Activated naive CD4-positive, alpha-beta T cell treated with anti-CD3 and anti-CD28 coated beads for 36 hours (primary cell): ENCODE data around the gene TEKTIP1. TPM values are rescaled to one million over a fixed set of nuclear protein-coding genes. Genes with fewer than 3 reads are reported as not detected.
A peak's percentile ranks its signal among the peaks of the same experiment; 100 is the strongest.

Experiments
- CTCF ChIA-PET: fragments of 350-600 bp; sonication (Branson Sonifier 250); formaldehyde crosslinking; loops from one replicate; lab custom pipeline; 2021; ENCODE audit warnings: antibody characterized with exemption; lab: Charles Lee
- DNase-seq: peaks from one replicate; pipeline ENCODE4 v3.0.0-alpha.2; 2020
- H3K27ac Mint-ChIP-seq: one replicate; pipeline ENCODE4 v1.8.0; 2021; ENCODE audit warnings: mild to moderate bottlenecking, mixed read lengths
- H3K27me3 Mint-ChIP-seq: one replicate; pipeline ENCODE4 v1.8.0; 2021; ENCODE audit warnings: low read depth, mixed read lengths
- H3K36me3 Mint-ChIP-seq: one replicate; pipeline ENCODE4 v1.8.0; 2021; ENCODE audit warnings: low read depth, mixed read lengths
- H3K4me1 Mint-ChIP-seq: one replicate; pipeline ENCODE4 v1.8.0; 2021; ENCODE audit warnings: low read depth, mixed read lengths
- H3K4me3 Mint-ChIP-seq: one replicate; pipeline ENCODE4 v1.8.0; 2021; ENCODE audit warnings: mild to moderate bottlenecking, moderate library complexity, mixed read lengths
- H3K9me3 Mint-ChIP-seq: one replicate; pipeline ENCODE4 v1.8.0; 2021; ENCODE audit warnings: mixed read lengths
- intact Hi-C: fragments of 100-400 bp; cut with micrococcal nuclease; formaldehyde crosslinking; loops from one replicate; pipeline ENCODE4 v1.15.1; 2023
- total RNA-seq, 2 experiments: library from RNA; stranded (reverse); gene quantifications; one replicate each; pipeline ENCODE4 v1.2.3, GENCODE V29; 2021

TEKTIP1 gene
- total RNA-seq, 2 experiments from 2014 or later: 2.1 to 2.5 TPM

DNA sequence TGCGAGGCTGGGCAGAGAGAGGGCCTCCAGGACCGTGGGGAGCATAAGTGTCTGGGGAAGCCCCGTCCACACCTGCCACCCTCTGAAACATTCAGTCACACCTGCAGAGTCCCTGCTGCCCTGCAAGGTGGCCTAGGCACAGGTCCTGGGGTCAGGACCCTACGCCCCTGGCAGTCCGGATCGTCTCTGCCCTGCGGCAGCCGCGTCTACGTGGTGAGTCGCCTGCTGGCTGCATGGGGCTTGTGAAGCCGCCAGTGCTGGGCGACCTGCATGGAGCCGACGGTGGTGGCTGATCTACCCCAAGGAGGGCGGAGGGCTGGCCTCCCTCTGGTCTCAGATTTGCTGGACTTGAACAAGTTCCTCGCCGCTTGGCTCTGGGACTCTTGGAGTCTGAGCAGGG lies 19.8 kb upstream of the TEKTIP1 start:
- Mint-ChIP-seq H3K27ac (no peak overlapping the region), H3K4me3 (no peak overlapping the region), H3K9me3 (no peaks in the 10 kb centered on the region), H3K4me1 (peaks cover 37% of the 10 kb centered on the region), H3K36me3 (peaks cover 7% of the 10 kb centered on the region), H3K27me3 (no peaks in the 10 kb centered on the region)
- CTCF ChIA-PET: interaction anchor here (0.6 kb wide), 1 partner anchor 178 kb away, joined by 3 read pairs; no protein-coding TSS in a partner anchor
- intact Hi-C loops: no loop called here
- no peak for DNase-seq

DNA sequence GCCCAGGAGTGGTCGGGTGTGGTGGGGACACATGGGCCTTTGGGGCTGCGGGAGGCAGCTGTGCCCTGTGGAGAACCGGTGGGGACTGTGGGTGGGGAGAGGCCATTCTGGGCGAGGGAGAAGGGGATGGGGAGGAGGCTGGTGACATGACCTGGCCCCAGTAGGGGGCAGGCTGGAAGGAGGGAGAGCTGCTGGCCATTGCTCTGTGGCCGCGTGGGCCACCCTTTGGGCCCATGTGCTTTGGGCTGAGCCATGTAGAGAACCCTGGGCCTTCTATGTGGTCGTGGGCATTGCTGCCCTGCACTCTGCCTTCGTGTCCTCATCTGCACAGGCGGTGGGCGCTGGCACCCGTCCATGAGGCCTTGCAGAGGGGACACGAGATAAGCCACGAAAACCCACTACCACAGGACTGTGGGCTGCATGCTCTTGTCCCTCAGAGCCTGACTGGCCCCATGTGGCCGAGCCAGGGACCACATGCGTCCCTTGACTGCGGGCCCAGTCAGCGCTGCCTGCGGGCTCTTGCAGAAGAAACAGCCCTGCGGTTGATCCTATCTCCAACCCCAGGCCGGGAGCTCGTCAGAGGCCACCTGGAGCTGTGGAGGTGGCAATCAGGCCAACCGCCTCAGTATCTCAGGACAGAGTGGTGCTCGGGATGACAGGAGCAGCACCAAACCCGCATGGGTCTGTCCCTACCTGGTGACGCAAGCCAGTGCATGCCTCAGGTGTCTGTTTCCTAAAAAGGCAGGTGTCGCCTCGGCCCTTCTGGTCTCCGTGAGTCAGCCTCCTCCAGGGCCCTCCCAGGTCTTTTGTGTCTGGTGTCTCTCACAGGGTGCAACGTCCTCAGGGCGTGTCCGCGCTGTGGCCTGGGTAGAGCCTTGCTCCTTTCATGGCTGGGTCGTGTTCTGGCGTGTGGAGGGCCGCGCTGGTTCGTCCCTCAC lies 18.5 kb upstream of the TEKTIP1 start:
- no peaks in the 10 kb centered on the region for H3K27me3 Mint-ChIP-seq
- peaks cover 8% of the 10 kb centered on the region for H3K36me3 Mint-ChIP-seq
- no peak for DNase-seq
- H3K9me3 Mint-ChIP-seq: no peaks in the 10 kb centered on the region
- H3K4me1 Mint-ChIP-seq: peaks cover 30% of the 10 kb centered on the region
- H3K4me3 Mint-ChIP-seq: no peak overlapping the region
- H3K27ac Mint-ChIP-seq: no peak overlapping the region
- CTCF ChIA-PET: no interaction called here
- intact Hi-C loops: no loop called here

DNA sequence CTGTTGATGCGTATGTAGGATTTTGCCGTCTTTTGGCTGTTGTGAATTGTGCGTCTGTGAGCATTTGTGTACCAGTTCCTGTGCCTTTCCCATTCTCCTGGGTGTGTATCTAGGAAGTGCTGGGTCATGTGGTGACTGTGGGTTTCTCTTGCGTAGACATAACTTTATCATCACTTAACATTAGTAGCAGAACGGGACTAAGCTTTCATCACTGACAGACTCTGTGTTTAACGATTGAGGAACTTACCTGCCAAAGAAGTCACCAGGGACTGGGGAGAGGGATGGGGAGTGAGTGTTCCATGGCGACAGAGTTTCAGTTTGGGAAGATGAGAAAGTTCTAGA lies 17.9 kb upstream of the TEKTIP1 start:
- CTCF ChIA-PET: interaction anchor here (0.6 to 0.8 kb wide), 2 partner anchors 28 to 35 kb away, joined by 5 to 6 read pairs; no protein-coding TSS in a partner anchor
- H3K4me1 Mint-ChIP-seq: peaks cover 26% of the 10 kb centered on the region
- intact Hi-C loops: no loop called here
- H3K27ac Mint-ChIP-seq: no peak overlapping the region
- H3K4me3 Mint-ChIP-seq: no peak overlapping the region
- H3K27me3 Mint-ChIP-seq: no peaks in the 10 kb centered on the region
- peaks cover 8% of the 10 kb centered on the region for H3K36me3 Mint-ChIP-seq
- no peak for DNase-seq
- no peaks in the 10 kb centered on the region for H3K9me3 Mint-ChIP-seq

DNA sequence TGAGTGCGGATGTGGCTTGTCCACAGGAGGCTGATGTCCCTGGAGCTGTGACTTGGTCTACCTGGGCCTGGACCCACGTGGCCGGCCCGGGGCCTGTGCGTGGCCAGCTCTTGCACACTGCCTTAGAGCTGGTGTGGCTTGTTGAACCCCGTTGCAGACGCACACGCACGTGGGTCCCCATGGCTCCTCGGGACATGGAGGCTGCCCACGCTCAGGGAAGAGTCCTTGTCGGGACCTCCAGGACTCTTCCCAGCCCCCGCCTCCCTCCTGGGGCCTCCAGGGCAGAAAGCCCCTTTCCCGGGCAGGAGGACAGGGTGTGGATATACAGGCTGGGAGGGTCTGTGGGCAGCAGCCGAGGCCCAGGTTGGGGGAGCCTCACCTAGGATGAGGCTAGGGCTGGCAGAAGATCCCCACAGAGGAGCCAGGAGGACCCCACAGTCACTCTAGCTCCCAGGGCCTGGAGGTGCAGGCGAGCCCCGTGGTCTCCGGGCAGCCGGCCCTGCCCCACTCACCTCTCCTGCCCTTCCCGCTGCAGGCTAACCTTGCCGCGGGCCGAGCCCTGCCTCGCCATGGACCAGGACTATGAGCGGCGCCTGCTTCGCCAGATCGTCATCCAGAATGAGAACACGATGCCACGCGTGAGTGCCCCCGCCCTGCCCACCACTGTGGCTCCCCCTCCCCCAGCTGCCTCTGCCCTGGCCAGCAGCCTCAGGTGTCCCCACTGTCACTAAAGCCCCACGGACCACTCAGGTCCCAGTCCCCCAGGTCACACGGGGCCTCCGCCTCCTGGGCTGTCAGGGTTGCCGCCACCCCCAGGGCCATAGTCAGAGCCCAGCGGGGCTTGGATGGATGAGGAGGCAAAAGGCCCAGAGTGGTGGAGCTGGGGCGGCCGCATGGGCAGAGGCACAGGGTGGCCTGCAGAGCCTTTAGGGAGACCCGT lies 16.3 kb upstream of the TEKTIP1 start:
- Mint-ChIP-seq H3K27me3 (no peaks in the 10 kb centered on the region), H3K4me3 (no peak overlapping the region), H3K27ac (peak overlapping the region; percentile 65), H3K4me1 (peaks cover 13% of the 10 kb centered on the region), H3K9me3 (no peaks in the 10 kb centered on the region), H3K36me3 (peaks cover 12% of the 10 kb centered on the region)
- intact Hi-C loops: no loop called here
- DNase-seq: no peak
- CTCF ChIA-PET: no interaction called here

DNA sequence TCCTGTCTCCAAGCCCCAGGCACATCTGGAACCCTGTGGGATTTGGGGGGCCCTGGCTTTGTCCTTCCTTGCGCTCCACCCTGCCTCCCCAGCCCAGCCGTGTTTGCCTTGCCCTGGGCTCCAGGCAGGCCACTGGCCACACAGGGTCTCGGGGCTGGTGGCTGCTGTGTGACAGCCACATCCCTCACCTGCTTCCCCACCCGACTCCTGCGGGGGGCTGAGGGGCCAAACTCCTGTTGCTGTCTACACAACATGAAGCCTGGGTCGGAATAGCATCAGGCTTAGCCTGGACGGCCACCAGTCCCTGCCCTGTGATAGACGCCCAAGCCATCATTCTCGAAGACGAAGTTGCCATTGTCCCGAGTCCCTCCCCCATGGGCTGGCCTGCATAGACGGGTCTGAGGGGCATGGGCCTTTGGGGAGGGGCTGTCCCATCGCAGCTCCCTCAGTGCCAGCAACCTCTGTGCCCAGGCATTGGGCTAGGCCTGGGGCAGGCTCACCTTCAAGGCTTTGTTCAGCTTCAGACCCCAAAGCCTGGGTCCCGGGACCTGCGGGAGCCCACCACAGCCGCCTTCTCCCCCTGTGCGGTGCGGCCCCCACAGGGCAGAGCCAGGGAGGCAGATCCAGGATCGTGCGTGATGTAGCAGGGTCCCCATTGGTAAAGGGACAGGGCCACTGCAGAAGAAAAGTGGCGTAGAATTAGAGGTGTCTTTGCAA lies 15.5 kb upstream of the TEKTIP1 start:
- H3K36me3 Mint-ChIP-seq: peaks cover 12% of the 10 kb centered on the region
- H3K27ac Mint-ChIP-seq: no peak overlapping the region
- intact Hi-C loops: no loop called here
- DNase-seq: no peak
- CTCF ChIA-PET: no interaction called here
- H3K9me3 Mint-ChIP-seq: no peaks in the 10 kb centered on the region
- peaks cover 9% of the 10 kb centered on the region for H3K4me1 Mint-ChIP-seq
- no peaks in the 10 kb centered on the region for H3K27me3 Mint-ChIP-seq
- H3K4me3 Mint-ChIP-seq: no peak overlapping the region

DNA sequence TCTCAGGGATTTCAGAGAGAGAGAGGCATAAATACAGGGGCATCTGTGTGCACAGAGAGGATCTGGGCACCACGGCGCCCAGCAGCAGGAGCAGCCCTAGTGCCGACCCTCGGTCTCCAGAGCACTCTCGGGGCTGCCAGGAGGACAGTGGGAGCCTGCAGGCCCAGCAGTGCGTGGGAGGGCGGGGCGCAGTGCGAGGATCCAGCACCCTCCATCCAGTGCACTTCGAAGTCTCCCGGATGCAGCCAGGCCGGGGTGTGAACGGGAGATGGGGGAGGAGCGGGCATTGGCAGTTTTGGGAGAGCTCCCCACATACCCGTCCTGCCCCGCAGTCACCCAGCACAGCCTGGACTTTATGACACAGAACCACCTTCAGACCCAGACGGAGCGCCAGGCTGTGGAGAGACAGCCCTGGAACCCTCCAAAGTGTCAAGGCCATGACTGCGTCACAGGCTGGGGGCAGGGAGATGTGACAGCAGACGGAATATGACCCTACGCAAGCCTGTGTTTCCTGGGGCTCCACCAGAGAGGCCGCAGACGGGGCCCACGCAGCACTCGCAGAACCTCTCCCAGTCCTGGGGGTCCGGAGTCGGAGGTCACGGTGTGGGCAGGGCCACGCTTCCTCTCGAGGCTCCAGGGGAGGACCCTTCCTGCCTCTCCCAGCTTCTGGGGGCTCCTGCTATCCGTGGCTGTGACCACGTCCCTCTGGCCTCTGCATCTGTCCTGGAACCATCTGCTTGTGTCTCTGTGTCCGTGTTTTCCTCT lies 14.7 kb upstream of the TEKTIP1 start:
- Mint-ChIP-seq H3K9me3 (no peaks in the 10 kb centered on the region), H3K27me3 (no peaks in the 10 kb centered on the region), H3K4me3 (no peak overlapping the region), H3K4me1 (peaks cover 9% of the 10 kb centered on the region), H3K27ac (no peak overlapping the region), H3K36me3 (peaks cover 12% of the 10 kb centered on the region)
- intact Hi-C loops: no loop called here
- DNase-seq: no peak
- CTCF ChIA-PET: no interaction called here

DNA sequence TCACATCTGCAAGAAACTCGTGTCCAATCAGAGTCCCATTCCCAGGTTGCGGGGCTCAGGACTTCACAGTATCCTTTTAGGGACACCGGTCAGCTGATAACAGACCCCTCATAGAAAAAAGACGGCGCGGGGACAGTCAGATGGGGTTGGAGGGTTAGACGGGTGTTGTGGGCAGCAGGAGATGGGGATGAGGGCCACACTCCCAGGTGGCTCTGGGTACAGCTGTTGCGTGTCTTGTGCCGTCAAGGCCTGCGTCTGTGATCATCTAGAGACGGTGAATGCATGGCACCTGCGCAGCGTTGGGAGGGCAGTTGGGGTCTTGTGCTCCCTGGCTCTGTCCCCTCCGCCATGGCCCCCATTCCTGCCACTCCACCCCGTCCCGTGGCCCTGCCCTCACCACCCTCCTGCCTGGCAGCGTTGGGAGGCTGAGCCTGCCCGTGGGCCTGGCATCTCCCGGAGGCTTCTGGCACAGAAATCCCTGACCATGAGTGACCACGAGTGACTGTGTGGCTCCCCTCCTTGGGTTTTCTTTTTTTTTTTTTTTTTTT lies 14.0 kb upstream of the TEKTIP1 start:
- DNase-seq: no peak
- H3K9me3 Mint-ChIP-seq: no peaks in the 10 kb centered on the region
- intact Hi-C loops: no loop called here
- no peak overlapping the region for H3K27ac Mint-ChIP-seq
- H3K4me1 Mint-ChIP-seq: peaks cover 4% of the 10 kb centered on the region
- peaks cover 12% of the 10 kb centered on the region for H3K36me3 Mint-ChIP-seq
- CTCF ChIA-PET: no interaction called here
- no peak overlapping the region for H3K4me3 Mint-ChIP-seq
- H3K27me3 Mint-ChIP-seq: no peaks in the 10 kb centered on the region

DNA sequence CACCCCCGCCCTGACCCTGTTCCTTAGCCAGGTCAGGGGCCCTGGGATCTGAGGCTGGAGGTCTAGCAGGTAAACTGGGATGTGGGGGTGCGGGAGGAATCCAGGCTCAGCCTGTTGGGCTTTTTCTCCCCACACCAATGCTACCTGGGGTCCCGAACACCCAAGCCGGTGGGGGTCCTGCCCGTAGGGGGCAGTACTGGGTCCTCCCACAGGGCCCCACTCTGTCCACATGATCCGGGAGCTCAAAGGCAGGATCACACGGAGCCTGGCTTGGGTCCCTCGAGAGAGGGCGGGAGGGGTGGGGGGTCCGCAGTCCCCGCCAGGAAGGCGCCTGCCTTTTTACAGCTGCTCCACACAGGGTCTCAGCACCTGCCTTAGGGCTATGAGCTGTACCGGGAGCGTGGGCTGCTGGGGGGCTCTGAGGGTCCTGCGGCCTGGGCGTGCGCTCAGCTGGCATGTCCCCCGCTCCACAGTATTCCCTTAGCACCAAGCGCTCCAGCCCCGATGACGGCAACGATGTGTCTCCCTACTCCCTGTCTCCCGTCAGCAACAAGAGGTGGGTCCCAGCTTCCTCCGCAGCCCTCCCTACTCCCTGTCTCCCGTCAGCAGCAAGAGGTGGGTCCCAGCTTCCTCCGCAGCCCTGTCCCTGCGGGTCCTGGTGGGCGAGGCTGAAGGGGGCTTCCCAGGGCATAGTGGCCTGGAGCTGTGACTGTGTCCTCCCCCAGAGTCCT lies 12.3 kb upstream of the TEKTIP1 start:
- peaks cover 9% of the 10 kb centered on the region for H3K36me3 Mint-ChIP-seq
- no peak for DNase-seq
- no peaks in the 10 kb centered on the region for H3K9me3 Mint-ChIP-seq
- H3K4me1 Mint-ChIP-seq: no peaks in the 10 kb centered on the region
- H3K4me3 Mint-ChIP-seq: no peak overlapping the region
- CTCF ChIA-PET: interaction anchor here (0.7 to 2.4 kb wide), 4 partner anchors 18 to 192 kb away, joined by 3 to 9 read pairs (median 4); partner anchors contain the start of gene MFSD12
- H3K27me3 Mint-ChIP-seq: no peaks in the 10 kb centered on the region
- intact Hi-C loops: no loop called here
- no peak overlapping the region for H3K27ac Mint-ChIP-seq

DNA sequence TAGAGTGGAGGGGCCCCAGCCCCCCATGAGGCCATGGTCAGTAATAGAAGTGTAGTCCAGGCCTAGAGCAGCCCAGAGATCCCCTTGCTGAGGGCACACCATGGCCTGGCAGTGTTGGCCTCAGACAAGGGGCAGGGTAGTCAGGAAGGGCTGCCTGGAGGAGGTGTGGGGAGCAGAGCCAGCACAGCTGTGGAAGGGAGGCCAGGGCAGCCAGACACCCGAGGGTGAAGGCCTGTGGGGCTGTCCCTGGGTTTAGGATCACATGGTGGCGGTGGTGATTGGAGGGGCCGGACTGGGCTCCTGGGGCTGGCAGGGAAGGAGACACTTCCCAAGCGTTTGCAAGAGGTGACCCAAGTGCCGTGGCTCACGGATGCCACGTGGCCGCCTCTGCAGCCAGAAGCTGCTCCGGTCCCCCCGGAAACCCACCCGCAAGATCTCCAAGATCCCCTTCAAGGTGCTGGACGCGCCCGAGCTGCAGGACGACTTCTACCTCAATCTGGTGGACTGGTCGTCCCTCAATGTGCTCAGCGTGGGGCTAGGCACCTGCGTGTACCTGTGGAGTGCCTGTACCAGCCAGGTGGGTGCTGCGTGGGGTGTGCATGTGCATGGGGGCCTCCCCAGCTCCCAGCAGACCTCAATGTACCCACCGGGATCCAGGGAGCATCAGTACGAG lies 11.6 kb upstream of the TEKTIP1 start:
- Mint-ChIP-seq H3K27ac (no peak overlapping the region), H3K4me1 (no peaks in the 10 kb centered on the region), H3K9me3 (no peaks in the 10 kb centered on the region), H3K36me3 (peaks cover 6% of the 10 kb centered on the region), H3K27me3 (no peaks in the 10 kb centered on the region), H3K4me3 (no peak overlapping the region)
- intact Hi-C loops: no loop called here
- CTCF ChIA-PET: interaction anchor here (1.0 to 2.4 kb wide), 3 partner anchors 18 to 191 kb away, joined by 4 to 9 read pairs (median 4); partner anchors contain the start of gene MFSD12
- no peak for DNase-seq

DNA sequence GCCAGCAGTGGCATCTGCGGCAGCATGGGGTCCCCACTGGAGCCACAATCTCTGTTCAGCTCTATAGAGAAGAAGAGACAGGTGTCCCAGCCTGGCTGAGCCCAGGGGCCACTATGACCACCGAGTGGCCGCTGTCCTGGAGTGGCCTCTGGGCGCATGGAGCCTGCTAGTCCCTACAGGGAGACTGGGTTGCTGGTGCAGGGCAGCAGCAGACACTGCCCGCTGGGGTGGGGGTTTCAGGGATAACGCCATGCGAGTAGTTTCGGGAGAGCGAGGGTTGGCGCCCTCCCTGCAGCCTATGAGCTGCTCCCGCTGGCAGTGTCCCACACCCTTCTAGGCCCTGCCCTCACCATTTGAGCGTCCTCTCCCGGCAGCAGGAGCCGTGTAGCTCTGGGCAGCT lies 10.9 kb upstream of the TEKTIP1 start:
- CTCF ChIA-PET: interaction anchor here (1.1 to 2.4 kb wide), 2 partner anchors 17 to 190 kb away, joined by 4 to 9 read pairs; no protein-coding TSS in a partner anchor
- no peaks in the 10 kb centered on the region for H3K9me3 Mint-ChIP-seq

More for the DNA sequence above, 10.9 kb upstream of the TEKTIP1 start:
- Mint-ChIP-seq H3K4me3 (no peak overlapping the region), H3K27ac (no peak overlapping the region), H3K27me3 (no peaks in the 10 kb centered on the region), H3K4me1 (no peaks in the 10 kb centered on the region), H3K36me3 (peaks cover 8% of the 10 kb centered on the region)
- intact Hi-C loops: no loop called here
- no peak for DNase-seq
